ENCODE data around the gene HPDL. TPM values are rescaled to one million over a fixed set of nuclear protein-coding genes. Genes with fewer than 3 reads are reported as not detected.
"Not testable (repeated sequence)": the region's sequence is repeated elsewhere in the genome, so short reads cannot be mapped to it uniquely, and the experiment has no call there.

Gene HPDL
- not detected in 2 replicates for total RNA-seq (2014; rRNA removed; shearing (Covaris generic))

GRCh38 chr1:45326627-45327623 is at the start of gene HPDL:
TSS of gene HPDL (plus strand) at chr1:45326895. CDS start at chr1:45327149, 254 bp downstream.
- H3K27ac ChIP-seq: no peak within 1 kb of the TSS
- no peaks in the 10 kb centered on the region for H3K4me1 ChIP-seq
- DNase-seq: no peak
- H3K4me3 ChIP-seq: no peak within 1 kb of the TSS
- H3K36me3 ChIP-seq: peaks cover 5% of the 10 kb centered on the region; the same call in 1 of the 2 replicates
- no peaks in the 10 kb centered on the region for H3K27me3 ChIP-seq
- H3K9me3 ChIP-seq (replicated peaks): 0 out of 2 replicates have a peak, but pooled peaks cover 3% of the 10 kb centered on the region

DNA sequence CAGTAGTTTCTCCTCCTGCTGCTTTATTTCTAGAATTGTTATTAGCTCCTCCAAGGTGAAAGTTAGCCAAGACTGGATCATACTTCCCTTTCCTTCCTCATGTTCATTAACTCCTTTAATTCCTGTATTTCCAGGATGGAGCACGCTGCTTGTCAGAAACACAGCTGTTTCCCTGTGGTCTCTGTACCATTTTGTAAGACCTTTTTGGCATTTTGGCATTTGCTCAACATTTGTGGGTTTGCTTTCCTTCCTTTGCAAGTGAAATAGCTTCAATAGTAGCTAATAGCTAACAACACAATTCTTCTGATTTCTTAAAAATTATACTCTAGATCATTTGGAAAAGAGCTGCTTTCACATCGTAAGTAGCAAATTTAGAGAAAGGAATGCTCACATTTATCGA is 44.3 kb upstream of the HPDL start:
- Histone ChIP-seq H3K36me3 (no peaks in the 10 kb centered on the region), H3K27ac (no peak overlapping the region), H3K4me1 (no peaks in the 10 kb centered on the region), H3K9me3 (replicated peaks) (peaks cover 3% of the 10 kb centered on the region; the same call in 1 of the 2 replicates), H3K4me3 (no peak overlapping the region), H3K27me3 (no peaks in the 10 kb centered on the region)
- no peak for DNase-seq

- not testable (repeated sequence) for H3K36me3 ChIP-seq; H3K4me3 ChIP-seq; H3K4me1 ChIP-seq; DNase-seq; H3K9me3 ChIP-seq (replicated peaks); H3K27ac ChIP-seq; H3K27me3 ChIP-seq
Observed at GRCh38 chr1:45284858-45285257, 41.8 kb upstream of the HPDL start.

GRCh38 chr1:45286521-45286920 is 40.2 kb upstream of the HPDL start:
- not testable (repeated sequence) for H3K27me3 ChIP-seq; H3K9me3 ChIP-seq (replicated peaks); H3K4me1 ChIP-seq; H3K27ac ChIP-seq; H3K4me3 ChIP-seq; DNase-seq; H3K36me3 ChIP-seq

- not testable (repeated sequence) for H3K4me1 ChIP-seq; H3K27me3 ChIP-seq; H3K4me3 ChIP-seq; H3K36me3 ChIP-seq; H3K27ac ChIP-seq; H3K9me3 ChIP-seq (replicated peaks); DNase-seq
Observed at GRCh38 chr1:45291002-45291401, 35.7 kb upstream of the HPDL start.

DNA sequence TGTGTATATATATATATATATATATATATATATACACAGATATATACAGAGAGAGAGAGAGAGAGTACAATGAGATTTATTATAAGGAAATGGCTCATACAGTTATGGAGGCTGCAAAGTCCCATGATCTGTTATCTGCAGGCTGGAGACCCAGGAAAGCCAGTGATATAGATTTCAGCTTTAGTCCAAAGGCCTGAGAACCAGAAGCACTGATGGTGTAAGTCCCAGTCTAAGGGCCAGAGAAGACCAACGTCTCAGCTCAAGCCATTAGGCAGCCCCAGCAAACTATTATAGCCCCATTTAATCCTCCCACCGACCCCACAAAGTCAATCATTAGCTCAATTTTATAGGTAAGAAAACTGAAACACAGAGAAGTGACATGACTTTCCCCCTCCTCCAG is 35.0 kb upstream of the HPDL start:
- Histone ChIP-seq H3K36me3 (no peaks in the 10 kb centered on the region), H3K27me3 (no peaks in the 10 kb centered on the region), H3K9me3 (replicated peaks) (no peaks in the 10 kb centered on the region), H3K4me3 (no peak overlapping the region), H3K4me1 (no peaks in the 10 kb centered on the region), H3K27ac (no peak overlapping the region)
- no peak for DNase-seq

DNA sequence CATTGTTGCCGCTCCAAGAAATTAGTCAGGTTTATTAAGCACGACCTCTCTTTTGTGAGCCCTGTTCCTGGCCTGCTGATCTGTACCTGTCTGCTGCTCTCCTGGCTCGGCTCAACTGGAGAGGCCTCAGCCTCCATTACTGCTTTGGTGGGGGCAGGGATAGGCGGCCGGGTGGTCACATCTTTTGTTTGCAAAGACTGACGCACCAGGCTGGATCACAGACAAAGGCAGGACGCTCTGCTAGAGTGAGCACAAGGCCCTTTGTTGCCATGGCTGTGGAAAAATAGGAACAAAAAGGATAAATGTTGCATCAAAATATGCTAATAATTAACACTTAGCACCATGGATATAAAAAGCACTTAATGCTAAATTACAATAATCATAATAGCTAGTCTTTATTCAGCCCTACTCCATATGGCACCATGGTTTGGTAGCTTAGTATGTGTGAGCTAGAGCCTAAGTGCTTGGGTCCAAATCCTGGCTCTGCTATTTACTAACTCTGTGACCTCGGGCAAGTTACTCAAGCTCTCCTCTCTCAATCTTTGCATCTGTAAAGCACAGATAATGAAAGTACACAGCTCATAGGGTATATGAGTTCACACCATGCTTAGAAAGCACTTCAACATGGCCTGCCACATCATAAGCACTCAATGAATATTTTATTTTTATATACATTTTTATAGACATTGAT is 28.9 kb upstream of the HPDL start:
- no peaks in the 10 kb centered on the region for H3K27me3 ChIP-seq
- no peaks in the 10 kb centered on the region for H3K4me1 ChIP-seq
- H3K36me3 ChIP-seq: no peaks in the 10 kb centered on the region
- no peak overlapping the region for H3K27ac ChIP-seq
- no peak overlapping the region for H3K4me3 ChIP-seq
- no peaks in the 10 kb centered on the region for H3K9me3 ChIP-seq (replicated peaks)
- no peak for DNase-seq

GRCh38 chr1:45299296-45299695 is 27.4 kb upstream of the HPDL start:
- H3K36me3 ChIP-seq: no peaks in the 10 kb centered on the region
- no peaks in the 10 kb centered on the region for H3K27me3 ChIP-seq
- peaks cover under 1% of the 10 kb centered on the region; the same call in 1 of the 2 replicates for H3K4me1 ChIP-seq
- no peaks in the 10 kb centered on the region for H3K9me3 ChIP-seq (replicated peaks)
- H3K4me3 ChIP-seq: no peak overlapping the region
- DNase-seq: no peak
- no peak overlapping the region for H3K27ac ChIP-seq

DNA sequence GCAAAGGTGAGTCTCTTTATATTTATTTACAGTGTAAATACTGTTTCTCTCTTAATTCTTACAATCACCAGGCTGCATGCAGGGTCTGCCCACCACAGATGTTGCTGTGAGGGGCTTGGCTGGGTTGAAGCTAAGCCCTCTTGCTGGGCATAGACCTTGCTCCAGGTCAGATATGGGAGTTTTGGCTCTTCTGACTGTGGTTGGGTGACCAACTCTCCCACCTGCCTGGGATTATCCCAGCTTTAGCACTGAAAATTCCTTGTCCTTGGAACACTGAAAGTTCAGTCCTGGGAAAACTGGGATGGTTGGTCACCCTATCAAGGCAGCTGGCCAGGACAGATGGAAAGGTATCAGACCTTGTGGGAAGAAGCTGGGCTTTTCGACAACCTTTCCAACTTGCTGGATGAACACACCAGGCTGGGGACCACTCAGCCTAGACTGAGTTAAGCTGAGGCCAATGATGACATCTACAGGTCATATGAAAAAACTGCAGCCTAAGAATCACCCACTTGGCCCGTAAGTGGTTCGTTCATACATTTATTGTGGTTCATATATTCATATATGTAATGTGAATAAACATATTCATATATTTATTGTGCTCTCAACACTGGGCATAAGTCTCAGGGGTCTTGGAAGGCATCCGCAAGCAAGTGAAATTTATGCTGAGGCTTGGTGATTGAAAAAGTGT is 26.6 kb upstream of the HPDL start:
- Histone ChIP-seq H3K9me3 (replicated peaks) (no peaks in the 10 kb centered on the region), H3K27me3 (no peaks in the 10 kb centered on the region), H3K4me1 (peaks cover 8% of the 10 kb centered on the region), H3K27ac (no peak overlapping the region), H3K4me3 (no peak overlapping the region), H3K36me3 (no peaks in the 10 kb centered on the region)
- DNase-seq: peak; percentile 57 to 85

DNA sequence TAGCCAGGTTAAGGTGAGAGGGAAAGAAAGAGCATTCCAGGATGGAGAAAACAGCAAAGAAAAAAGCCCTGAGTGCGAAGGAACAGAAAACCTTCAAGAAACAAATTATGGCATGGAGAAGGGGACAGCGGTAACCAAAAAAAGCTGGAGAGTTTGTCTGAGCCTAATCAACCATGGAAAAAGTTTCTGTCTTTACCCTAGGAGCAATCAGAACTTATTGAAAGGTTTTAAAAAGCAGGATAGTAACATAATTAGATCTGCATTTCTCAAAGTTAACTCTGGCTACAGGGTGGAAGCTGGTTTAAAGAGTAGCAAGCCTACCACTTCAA is 26.1 kb upstream of the HPDL start:
- Histone ChIP-seq H3K27me3 (no peaks in the 10 kb centered on the region), H3K27ac (no peak overlapping the region), H3K36me3 (no peaks in the 10 kb centered on the region), H3K4me1 (peaks cover 8% of the 10 kb centered on the region), H3K9me3 (replicated peaks) (no peaks in the 10 kb centered on the region), H3K4me3 (no peak overlapping the region)
- DNase-seq: no peak

DNA sequence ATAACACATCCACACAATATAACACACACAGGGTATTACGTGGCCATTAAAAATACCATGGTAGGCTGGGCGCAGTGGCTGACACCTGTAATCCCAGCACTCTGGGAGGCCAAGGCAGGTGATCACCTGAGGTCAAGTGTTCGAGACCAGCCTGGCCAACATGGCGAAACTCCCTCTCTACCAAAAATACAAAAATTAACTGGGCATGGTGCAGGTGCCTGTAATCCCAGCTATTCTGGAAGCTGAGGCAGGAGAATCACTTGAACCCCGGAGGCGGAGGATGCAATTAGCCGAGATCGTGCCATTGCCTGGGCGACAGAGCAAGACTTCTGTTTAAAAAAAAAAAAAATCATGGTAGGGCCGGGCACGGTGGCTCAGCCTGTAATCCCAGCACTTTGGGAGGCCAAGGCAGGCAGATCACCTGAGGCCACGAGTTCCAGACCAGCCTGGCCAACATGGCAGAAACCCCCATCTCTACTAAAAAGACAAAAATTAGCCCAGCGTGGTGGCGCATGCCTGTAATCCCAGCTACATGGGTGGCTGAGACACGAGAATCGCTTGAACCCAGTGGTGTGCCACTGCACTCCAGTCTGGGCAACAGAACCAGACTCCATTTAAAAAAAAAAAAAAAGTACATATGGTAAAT is 24.1 kb upstream of the HPDL start:
- Histone ChIP-seq H3K36me3 (no peaks in the 10 kb centered on the region), H3K27me3 (no peaks in the 10 kb centered on the region), H3K4me1 (peaks cover 8% of the 10 kb centered on the region), H3K4me3 (peak overlapping the region; percentile 88), H3K27ac (no peak overlapping the region), H3K9me3 (replicated peaks) (no peaks in the 10 kb centered on the region)
- no peak for DNase-seq

DNA sequence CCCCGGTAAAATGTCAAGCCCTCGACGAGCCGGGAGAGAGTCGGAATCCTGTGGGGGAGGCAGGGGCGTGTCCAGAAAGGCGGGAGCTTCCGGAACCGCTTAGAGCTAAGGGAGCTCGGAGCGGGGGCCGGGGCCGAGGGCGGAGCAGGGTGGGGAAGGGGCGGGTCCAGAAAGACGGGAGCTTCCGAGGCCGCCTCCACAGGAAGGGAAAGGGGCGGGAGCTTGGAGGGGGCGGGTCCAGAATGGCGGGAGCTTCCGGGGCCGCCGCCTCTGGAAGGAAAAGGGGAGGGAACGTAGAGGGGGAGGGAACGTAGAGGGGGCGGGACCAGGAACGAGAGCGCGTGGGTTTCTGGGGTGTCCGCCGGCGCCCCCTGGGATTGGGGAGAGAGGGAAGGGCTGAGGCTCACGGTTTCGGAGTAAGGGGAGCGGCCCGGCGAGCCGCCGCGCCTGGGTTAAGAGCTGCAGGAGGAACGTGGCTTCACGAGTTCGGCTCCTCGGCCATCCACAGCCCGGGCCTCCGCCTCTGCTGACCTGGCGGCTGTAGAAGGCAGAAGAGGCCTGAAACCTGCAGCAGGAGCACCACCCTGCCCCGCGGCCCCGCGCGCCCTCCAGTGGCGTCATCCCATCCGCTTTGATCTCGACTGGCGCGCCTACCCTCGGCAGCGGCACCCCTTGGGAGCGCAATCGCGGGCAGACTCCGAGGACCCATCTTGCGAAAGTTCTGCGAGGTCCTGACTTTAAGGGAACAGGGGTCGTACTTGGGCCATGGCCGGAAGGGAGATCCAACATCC is 23.0 kb upstream of the HPDL start:
- H3K27me3 ChIP-seq: no peaks in the 10 kb centered on the region
- peak; percentile 99 for DNase-seq
- H3K36me3 ChIP-seq: no peaks in the 10 kb centered on the region
- no peaks in the 10 kb centered on the region for H3K9me3 ChIP-seq (replicated peaks)
- H3K27ac ChIP-seq: peak overlapping the region; percentile 77
- H3K4me1 ChIP-seq: peaks cover 8% of the 10 kb centered on the region
- peak overlapping the region; percentile 88 for H3K4me3 ChIP-seq

- Histone ChIP-seq H3K27me3 (no peaks in the 10 kb centered on the region), H3K9me3 (replicated peaks) (no peaks in the 10 kb centered on the region), H3K36me3 (no peaks in the 10 kb centered on the region), H3K27ac (peak overlapping the region; percentile 77), H3K4me1 (peaks cover 8% of the 10 kb centered on the region), H3K4me3 (peak overlapping the region; percentile 88)
- DNase-seq: peak; percentile 47 to 70
Observed at GRCh38 chr1:45304311-45305081, 22.2 kb upstream of the HPDL start.
